Right atrium auricular region (tissue), 2 donors: ENCODE measurements around the gene DMPK. TPM values are rescaled to one million over a fixed set of nuclear protein-coding genes. Genes with fewer than 3 reads are reported as not detected.
A peak's percentile ranks its signal among the peaks of the same experiment; 100 is the strongest.

Experiments used
- DNase-seq: peaks from one replicate; pipeline ENCODE4 v3.0.0-alpha.2; 2019; ENCODE audit warnings: low spot score
- H3K27ac ChIP-seq, 2 donors: fragments of 200-600 bp; sonication (generic); 1 replicate in 1 of 2; 2 replicates in 1 of 2; pipeline ENCODE4 v1.5.1; 2016 to 2019
- H3K27me3 ChIP-seq, 2 donors: fragments of 200-600 bp; sonication (generic); one replicate each; pipeline versions ENCODE4 v1.5.1 to v1.6.0; 2017 to 2019
- H3K36me3 ChIP-seq: fragments of 200-600 bp; sonication (generic); one replicate; pipeline ENCODE4 v1.5.1; 2016
- H3K4me1 ChIP-seq, 2 donors: fragments of 200-600 bp; sonication (generic); one replicate each; pipeline versions ENCODE4 v1.5.1 to v1.6.0; 2017 to 2019
- H3K4me3 ChIP-seq, 2 donors: fragments of 200-600 bp; sonication (generic); 1 replicate in 1 of 2; 2 replicates in 1 of 2; pipeline ENCODE4 v1.5.1; 2017 to 2019; ENCODE audit warnings: mild to moderate bottlenecking in 1 of 2, moderate library complexity in 1 of 2
- H3K9me3 ChIP-seq, 2 donors: fragments of 200-600 bp; sonication (generic); one replicate each; pipeline ENCODE4 v1.5.1; 2019
- total RNA-seq, 2 donors: library from RNA; depleted of rRNA; stranded (reverse); fragments of >200 nt; gene quantifications; one replicate each; pipeline ENCODE4 v1.1.0, GENCODE V29; 2016
- TF ChIP-seq, protein P1 (sequence below), 2 donors: fragments of 200-600 bp; sonication (generic); IDR thresholded peaks; one replicate each; pipeline ENCODE4 v1.5.1; 2019; ENCODE audit warnings: antibody characterized with exemption in 2 of 2

The DMPK gene
- total RNA-seq, 2 donors from 2014 or later, result 107 to 214 TPM

DNA sequence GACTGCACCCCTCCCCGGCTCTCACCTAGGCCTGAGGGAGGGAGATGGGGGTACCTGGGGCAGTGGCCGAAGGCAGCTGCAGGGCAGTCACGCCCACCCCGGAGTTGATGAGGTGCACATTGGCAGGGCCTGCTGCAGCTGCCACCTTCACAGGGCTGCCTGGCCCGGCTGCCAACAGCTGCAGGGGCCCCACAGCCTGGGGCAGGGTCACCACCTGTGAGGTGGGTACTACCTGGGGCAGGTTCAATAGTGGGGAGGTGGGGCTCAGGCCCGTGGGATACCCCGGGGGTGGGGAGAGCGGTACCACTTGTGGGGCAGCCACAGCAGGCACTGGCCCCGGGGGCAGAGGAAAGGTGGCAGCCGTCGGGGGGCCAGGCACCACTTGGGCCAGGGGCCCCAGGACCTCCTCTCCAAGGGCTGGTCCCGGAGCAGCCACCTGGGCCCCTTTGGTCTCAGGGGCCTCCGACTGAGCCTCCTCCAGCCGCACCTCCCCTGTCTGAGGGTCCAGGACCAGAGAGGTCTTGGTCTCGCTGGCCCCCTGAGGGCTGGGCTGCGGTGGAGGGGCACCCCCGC lies 15.9 kb downstream of the DMPK start:
- peak overlapping the region; percentile 93 to 96 for H3K27ac ChIP-seq
- H3K27me3 ChIP-seq, result no peaks in the 10 kb centered on the region
- H3K4me3 ChIP-seq, result peak overlapping the region; percentile 69 to 74
- DNase-seq, result no peak
- TF ChIP-seq, protein P1, sequence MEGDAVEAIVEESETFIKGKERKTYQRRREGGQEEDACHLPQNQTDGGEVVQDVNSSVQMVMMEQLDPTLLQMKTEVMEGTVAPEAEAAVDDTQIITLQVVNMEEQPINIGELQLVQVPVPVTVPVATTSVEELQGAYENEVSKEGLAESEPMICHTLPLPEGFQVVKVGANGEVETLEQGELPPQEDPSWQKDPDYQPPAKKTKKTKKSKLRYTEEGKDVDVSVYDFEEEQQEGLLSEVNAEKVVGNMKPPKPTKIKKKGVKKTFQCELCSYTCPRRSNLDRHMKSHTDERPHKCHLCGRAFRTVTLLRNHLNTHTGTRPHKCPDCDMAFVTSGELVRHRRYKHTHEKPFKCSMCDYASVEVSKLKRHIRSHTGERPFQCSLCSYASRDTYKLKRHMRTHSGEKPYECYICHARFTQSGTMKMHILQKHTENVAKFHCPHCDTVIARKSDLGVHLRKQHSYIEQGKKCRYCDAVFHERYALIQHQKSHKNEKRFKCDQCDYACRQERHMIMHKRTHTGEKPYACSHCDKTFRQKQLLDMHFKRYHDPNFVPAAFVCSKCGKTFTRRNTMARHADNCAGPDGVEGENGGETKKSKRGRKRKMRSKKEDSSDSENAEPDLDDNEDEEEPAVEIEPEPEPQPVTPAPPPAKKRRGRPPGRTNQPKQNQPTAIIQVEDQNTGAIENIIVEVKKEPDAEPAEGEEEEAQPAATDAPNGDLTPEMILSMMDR (IDR thresholded peaks at IDR 0.05), result no peak
- H3K36me3 ChIP-seq, result peaks cover 1% of the 10 kb centered on the region
- H3K4me1 ChIP-seq, result peaks cover 0 to 77% of the 10 kb centered on the region in 2 donors
- H3K9me3 ChIP-seq, result no peaks in the 10 kb centered on the region

DNA sequence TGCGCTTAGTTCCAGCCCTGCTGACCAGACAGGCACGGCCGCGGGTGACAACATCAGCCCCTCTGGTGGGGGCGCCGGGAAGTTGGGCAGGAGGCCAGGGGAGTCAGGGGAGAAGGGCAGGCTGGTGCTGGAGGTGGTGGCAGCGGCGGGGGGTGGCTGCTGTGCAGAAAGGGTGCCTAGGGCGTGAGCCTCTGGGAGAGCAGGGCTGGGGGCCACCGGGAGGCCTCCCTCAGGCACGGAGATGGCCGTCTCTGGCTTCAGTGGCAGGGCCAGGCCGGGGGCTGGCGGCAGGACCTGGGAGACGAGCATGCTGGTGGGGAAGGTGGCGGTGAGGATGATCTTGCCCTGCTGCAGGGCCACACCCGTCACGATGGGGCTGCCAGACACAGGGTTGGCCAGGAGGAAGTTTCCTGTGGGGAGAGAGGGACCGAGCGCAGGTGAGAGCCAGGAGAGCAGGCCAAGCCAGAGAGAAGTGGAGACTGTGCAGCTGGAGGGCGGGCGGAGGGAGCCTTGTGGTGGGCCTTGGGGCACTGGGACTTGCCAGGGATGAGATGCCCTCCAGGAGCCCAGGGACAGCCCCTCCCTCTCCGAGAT lies 16.5 kb downstream of the DMPK start:
- TF ChIP-seq, protein P1 (IDR thresholded peaks at IDR 0.05), result no peak
- peaks cover 0 to 72% of the 10 kb centered on the region in 2 donors for H3K4me1 ChIP-seq
- DNase-seq, result no peak
- H3K36me3 ChIP-seq, result no peaks in the 10 kb centered on the region
- peak overlapping the region in 1 of 2 donors; percentile 69 for H3K4me3 ChIP-seq
- no peaks in the 10 kb centered on the region for H3K27me3 ChIP-seq
- H3K9me3 ChIP-seq, result no peaks in the 10 kb centered on the region
- peak overlapping the region; percentile 93 to 96 for H3K27ac ChIP-seq

DNA sequence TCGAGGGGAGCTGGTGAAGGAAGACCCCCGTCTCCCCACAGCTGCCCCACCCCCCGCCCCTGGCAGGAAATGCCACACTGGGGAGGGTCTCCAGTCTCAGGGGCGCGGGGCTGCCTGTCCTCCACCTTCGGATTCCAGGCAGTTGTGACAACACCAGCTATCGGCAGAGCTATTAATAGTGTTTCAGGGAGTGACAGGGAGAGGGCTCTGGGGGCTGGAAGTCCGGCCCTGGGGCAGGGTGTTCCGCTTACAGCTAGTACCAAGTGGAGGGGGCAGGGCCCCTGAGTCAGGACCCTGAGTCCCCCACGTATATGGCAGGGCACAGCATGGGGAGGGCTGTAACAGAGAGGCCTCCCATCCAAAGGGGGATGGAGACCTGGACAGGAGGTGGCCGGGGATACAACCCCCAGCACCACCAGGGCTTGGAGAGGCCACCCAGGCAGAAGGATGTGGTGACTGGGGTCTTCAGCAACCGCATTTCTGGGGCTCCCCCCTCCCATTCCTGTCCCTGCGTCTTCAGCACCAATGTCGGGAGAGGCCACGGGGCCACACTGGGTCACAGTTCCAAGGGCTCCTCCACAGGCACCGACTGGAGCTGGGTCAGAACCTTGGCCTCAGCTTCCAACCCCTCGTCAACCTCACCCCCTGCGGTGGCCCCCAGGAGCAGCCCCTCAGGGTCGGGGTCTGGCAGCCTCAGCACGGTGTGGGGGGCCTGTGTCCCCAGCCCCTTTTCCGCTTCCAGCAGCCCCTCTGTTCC lies 17.2 kb downstream of the DMPK start:
- Histone ChIP-seq H3K27ac (peak overlapping the region; percentile 93 to 96), H3K36me3 (no peaks in the 10 kb centered on the region), H3K4me3 (peak overlapping the region in 1 of 2 donors; percentile 11), H3K27me3 (no peaks in the 10 kb centered on the region), H3K9me3 (no peaks in the 10 kb centered on the region), H3K4me1 (peaks cover 0 to 65% of the 10 kb centered on the region in 2 donors)
- DNase-seq, result no peak
- TF ChIP-seq, protein P1 (IDR thresholded peaks at IDR 0.05), result no peak

DNA sequence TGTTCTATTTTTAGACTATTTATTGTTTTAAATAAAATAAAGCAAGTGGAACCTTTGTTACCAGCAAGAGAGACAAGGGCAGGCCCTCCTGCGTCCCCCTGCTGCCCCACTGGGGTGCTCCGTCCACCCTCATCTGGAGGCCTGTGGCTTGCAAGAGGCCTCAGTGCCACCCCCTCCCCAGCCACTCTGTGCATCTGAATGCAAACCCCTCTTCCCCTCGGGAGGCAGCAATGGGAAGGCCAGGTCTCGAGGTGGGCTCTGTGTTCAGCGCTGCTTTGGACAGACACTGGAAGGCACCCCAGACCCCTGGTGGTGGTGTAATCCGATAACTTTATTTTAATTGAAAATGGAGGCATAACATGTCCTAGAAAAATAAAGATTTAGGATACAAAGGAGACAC lies 17.8 kb downstream of the DMPK start:
- no peak for DNase-seq
- TF ChIP-seq, protein P1 (IDR thresholded peaks at IDR 0.05), result no peak

DNA sequence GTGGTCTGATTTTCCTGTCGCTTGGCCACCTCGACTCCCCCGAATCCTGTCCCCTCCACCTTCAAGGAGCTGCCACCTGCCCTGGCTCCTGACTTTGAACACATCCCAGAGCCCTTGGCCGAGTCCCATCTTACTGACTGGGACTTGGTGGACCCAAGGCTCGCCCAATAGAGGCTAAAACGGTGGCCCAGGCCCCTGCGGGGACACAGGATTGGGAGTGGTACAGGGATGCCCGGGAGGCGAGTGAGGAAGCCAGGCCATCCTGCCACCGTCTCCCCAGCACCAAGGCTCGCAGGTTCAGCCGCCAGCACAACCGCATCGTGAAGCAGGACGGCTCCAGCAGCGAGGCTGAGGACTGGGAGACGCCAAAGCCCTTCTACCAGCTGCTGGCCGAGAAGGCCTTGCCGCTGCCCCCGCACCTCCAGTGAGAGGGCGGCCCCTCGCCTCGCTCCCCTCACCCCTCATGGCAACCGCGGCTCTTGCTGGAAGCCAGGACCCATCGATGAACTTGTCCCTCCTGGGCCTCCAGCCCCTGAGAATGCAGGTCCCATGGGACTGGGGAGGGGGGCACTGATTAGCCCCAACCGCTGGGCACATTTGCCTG lies 18.5 kb downstream of the DMPK start:
- TF ChIP-seq, protein P1 (IDR thresholded peaks at IDR 0.05), result no peak
- Histone ChIP-seq H3K36me3 (no peaks in the 10 kb centered on the region), H3K27ac (peak overlapping the region; percentile 93 to 96), H3K9me3 (no peaks in the 10 kb centered on the region), H3K4me3 (no peak overlapping the region), H3K4me1 (peaks cover 0 to 58% of the 10 kb centered on the region in 2 donors), H3K27me3 (no peaks in the 10 kb centered on the region)
- no peak for DNase-seq

More for the DNA sequence above, 17.8 kb downstream of the DMPK start:
- no peak overlapping the region for H3K4me3 ChIP-seq
- no peaks in the 10 kb centered on the region for H3K36me3 ChIP-seq
- H3K4me1 ChIP-seq, result peaks cover 0 to 59% of the 10 kb centered on the region in 2 donors
- no peaks in the 10 kb centered on the region for H3K27me3 ChIP-seq
- H3K9me3 ChIP-seq, result no peaks in the 10 kb centered on the region
- H3K27ac ChIP-seq, result peak overlapping the region; percentile 93 to 96
